ENCODE measurements around the gene TAF13. TPM values are rescaled to one million over a fixed set of nuclear protein-coding genes. Genes with fewer than 3 reads are reported as not detected.

The TAF13 gene
- total RNA-seq, 1 donor: 84.7 TPM

- H3K27me3 ChIP-seq (ENCODE audit: insufficient read depth, low read length): peaks cover 41% of the 10 kb centered on the region
- H3K4me3 ChIP-seq (ENCODE audit: insufficient read depth, low read length): no peak overlapping the region
- H3K4me2 ChIP-seq (ENCODE audit: insufficient read depth, low read length): no peak overlapping the region
- H3K4me1 ChIP-seq (ENCODE audit: insufficient read depth, low read length): peaks cover 10% of the 10 kb centered on the region
- no peak for TF ChIP-seq CTCF (IDR thresholded peaks at IDR 0.05; ENCODE audit: extremely low read depth, low read depth, low read length)
- DNase-seq (ENCODE audit: insufficient read length, low spot score, missing footprints): no peak
- H3K27ac ChIP-seq (ENCODE audit: low read depth, low read length): no peak overlapping the region
- no peaks in the 10 kb centered on the region for H3K79me2 ChIP-seq (ENCODE audit: insufficient read depth, low read length)
- H3K9me3 ChIP-seq (ENCODE audit: low read depth, low read length): no peaks in the 10 kb centered on the region
- H2AFZ ChIP-seq (ENCODE audit: low read length): no peak overlapping the region
- no peaks in the 10 kb centered on the region for H4K20me1 ChIP-seq (ENCODE audit: insufficient read depth, low read length)
- no peaks in the 10 kb centered on the region for H3K36me3 ChIP-seq (ENCODE audit: insufficient read depth, low read length)
Observed at GRCh38 chr1:109115685-109116084, 39.9 kb upstream of the TAF13 start.

- Histone ChIP-seq H2AFZ (ENCODE audit: low read length) (peak overlapping the region; percentile 69), H3K4me2 (ENCODE audit: insufficient read depth, low read length) (peak overlapping the region; percentile 91), H3K27me3 (ENCODE audit: insufficient read depth, low read length) (peaks cover 41% of the 10 kb centered on the region), H3K4me3 (ENCODE audit: insufficient read depth, low read length) (peak overlapping the region; percentile 61), H3K4me1 (ENCODE audit: insufficient read depth, low read length) (peaks cover 10% of the 10 kb centered on the region), H3K36me3 (ENCODE audit: insufficient read depth, low read length) (no peaks in the 10 kb centered on the region), H3K27ac (ENCODE audit: low read depth, low read length) (no peak overlapping the region), H3K79me2 (ENCODE audit: insufficient read depth, low read length) (no peaks in the 10 kb centered on the region), H4K20me1 (ENCODE audit: insufficient read depth, low read length) (no peaks in the 10 kb centered on the region), H3K9me3 (ENCODE audit: low read depth, low read length) (no peaks in the 10 kb centered on the region)
- DNase-seq (ENCODE audit: insufficient read length, low spot score, missing footprints): no peak
- TF ChIP-seq CTCF (IDR thresholded peaks at IDR 0.05; ENCODE audit: extremely low read depth, low read depth, low read length): no peak
Observed at GRCh38 chr1:109114342-109114674, 38.5 kb upstream of the TAF13 start.

- Histone ChIP-seq H3K9me3 (ENCODE audit: low read depth, low read length) (no peaks in the 10 kb centered on the region), H3K27ac (ENCODE audit: low read depth, low read length) (no peak within 1 kb of the TSS), H3K36me3 (ENCODE audit: insufficient read depth, low read length) (no peaks in the 10 kb centered on the region), H4K20me1 (ENCODE audit: insufficient read depth, low read length) (no peaks in the 10 kb centered on the region), H3K4me2 (ENCODE audit: insufficient read depth, low read length) (peak within 1 kb of the TSS; percentile 91), H3K4me3 (ENCODE audit: insufficient read depth, low read length) (peak within 1 kb of the TSS; percentile 64), H2AFZ (ENCODE audit: low read length) (peak within 1 kb of the TSS; percentile 69), H3K4me1 (ENCODE audit: insufficient read depth, low read length) (peaks cover 10% of the 10 kb centered on the region), H3K27me3 (ENCODE audit: insufficient read depth, low read length) (peaks cover 41% of the 10 kb centered on the region), H3K79me2 (ENCODE audit: insufficient read depth, low read length) (no peaks in the 10 kb centered on the region)
- DNase-seq (ENCODE audit: insufficient read length, low spot score, missing footprints): no peak
- no peak for TF ChIP-seq CTCF (IDR thresholded peaks at IDR 0.05; ENCODE audit: extremely low read depth, low read depth, low read length)
Observed at GRCh38 chr1:109113590-109114341, 38.0 kb upstream of the TAF13 start, which contains the start of gene ELAPOR1. Gene ELAPOR1, plus strand, starts transcription at chr1:109114115. Its CDS starts 69 bp downstream, at chr1:109114184.

GRCh38 chr1:109112652-109113285, 37.0 kb upstream of the TAF13 start:
- Histone ChIP-seq H2AFZ (ENCODE audit: low read length) (peak overlapping the region; percentile 67), H3K27ac (ENCODE audit: low read depth, low read length) (peak overlapping the region; percentile 34), H3K4me3 (ENCODE audit: insufficient read depth, low read length) (peak overlapping the region; percentile 64), H3K9me3 (ENCODE audit: low read depth, low read length) (no peaks in the 10 kb centered on the region), H3K36me3 (ENCODE audit: insufficient read depth, low read length) (no peaks in the 10 kb centered on the region), H4K20me1 (ENCODE audit: insufficient read depth, low read length) (no peaks in the 10 kb centered on the region), H3K4me1 (ENCODE audit: insufficient read depth, low read length) (peaks cover 10% of the 10 kb centered on the region), H3K79me2 (ENCODE audit: insufficient read depth, low read length) (no peaks in the 10 kb centered on the region), H3K27me3 (ENCODE audit: insufficient read depth, low read length) (peaks cover 41% of the 10 kb centered on the region), H3K4me2 (ENCODE audit: insufficient read depth, low read length) (peak overlapping the region; percentile 91)
- peak; percentile 96 for TF ChIP-seq CTCF (IDR thresholded peaks at IDR 0.05; ENCODE audit: extremely low read depth, low read depth, low read length)
- peak; percentile 98 for DNase-seq (ENCODE audit: insufficient read length, low spot score, missing footprints)

Measured in osteoblast (primary cell).